Loucy (cell line): ENCODE measurements around the gene WNT2B.

Experiments used
- H2AFZ ChIP-seq: fragments of 200-600 bp; sonication (generic); 2 replicates; pipeline ENCODE4 v1.6.0; 2016; ENCODE audit warnings: antibody characterized with exemption, mild to moderate bottlenecking, low read length, moderate library complexity
- H3F3A ChIP-seq: fragments of 200-600 bp; 2 replicates; pipeline ENCODE4 v1.6.0; 2016; ENCODE audit warnings: antibody characterized with exemption, low read depth, mild to moderate bottlenecking
- H3K27me3 ChIP-seq: fragments of 200-600 bp; sonication (generic); 2 replicates; pipeline ENCODE4 v1.6.1; 2014; ENCODE audit warnings: low read length, mild to moderate bottlenecking; ENCODE audit not compliant: insufficient read depth, poor library complexity, severe bottlenecking
- H3K36me3 ChIP-seq: fragments of 200-600 bp; sonication (generic); 2 replicates; pipeline ENCODE4 v1.6.1; 2016; ENCODE audit warnings: low read length; ENCODE audit not compliant: insufficient read depth
- H3K4me1 ChIP-seq: fragments of 200-600 bp; sonication (generic); 2 replicates; pipeline ENCODE4 v1.5.1; 2014; ENCODE audit warnings: low read length, mild to moderate bottlenecking; ENCODE audit not compliant: insufficient read depth, poor library complexity, severe bottlenecking
- H3K4me2 ChIP-seq: fragments of 200-600 bp; sonication (generic); 2 replicates; pipeline ENCODE4 v1.6.0; 2014; ENCODE audit warnings: antibody characterized with exemption, low read length, low read depth, mild to moderate bottlenecking; ENCODE audit not compliant: poor library complexity, severe bottlenecking
- H3K4me3 ChIP-seq: fragments of 200-600 bp; sonication (generic); 2 replicates; pipeline ENCODE4 v1.5.1; 2014; ENCODE audit warnings: low read length, mild to moderate bottlenecking, mixed read lengths; ENCODE audit not compliant: poor library complexity, severe bottlenecking
- H3K79me2 ChIP-seq: fragments of 200-600 bp; sonication (generic); 2 replicates; pipeline ENCODE4 v1.6.1; 2014; ENCODE audit warnings: low read length; ENCODE audit not compliant: insufficient read depth
- H3K9ac ChIP-seq: fragments of 200-600 bp; sonication (generic); 2 replicates; pipeline ENCODE4 v1.6.0; 2014; ENCODE audit warnings: mild to moderate bottlenecking, low read depth, low read length, moderate library complexity; ENCODE audit not compliant: poor library complexity, severe bottlenecking
- H3K9me2 ChIP-seq: fragments of 200-600 bp; sonication (generic); replicated peaks from 2 replicates; pipeline ENCODE4 v1.6.1; 2016; ENCODE audit warnings: low read depth, low read length, mixed read lengths
- H3K9me3 ChIP-seq: fragments of 200-600 bp; sonication (generic); 2 replicates; pipeline ENCODE4 v1.6.1; 2014; ENCODE audit warnings: mild to moderate bottlenecking, antibody characterized with exemption, low read length, low read depth; ENCODE audit not compliant: insufficient read depth
- H4K20me1 ChIP-seq: fragments of 200-600 bp; sonication (generic); 2 replicates; pipeline ENCODE4 v1.6.0; 2014; ENCODE audit warnings: antibody characterized with exemption, low read length, mild to moderate bottlenecking; ENCODE audit not compliant: insufficient read depth, poor library complexity, severe bottlenecking
- EZH2phosphoT487 ChIP-seq: fragments of 200-600 bp; IDR thresholded peaks from 2 replicates; pipeline ENCODE4 v1.6.1; 2018; ENCODE audit warnings: antibody characterized with exemption, mild to moderate bottlenecking, moderate library complexity, borderline replicate concordance
- TF ChIP-seq, protein P1 (sequence below): fragments of 200-600 bp; sonication (generic); conservative IDR thresholded peaks from 2 replicates; pipeline ENCODE4 v1.5.1; 2014; ENCODE audit warnings: mild to moderate bottlenecking, antibody characterized with exemption, low read length

WNT2B gene

DNA sequence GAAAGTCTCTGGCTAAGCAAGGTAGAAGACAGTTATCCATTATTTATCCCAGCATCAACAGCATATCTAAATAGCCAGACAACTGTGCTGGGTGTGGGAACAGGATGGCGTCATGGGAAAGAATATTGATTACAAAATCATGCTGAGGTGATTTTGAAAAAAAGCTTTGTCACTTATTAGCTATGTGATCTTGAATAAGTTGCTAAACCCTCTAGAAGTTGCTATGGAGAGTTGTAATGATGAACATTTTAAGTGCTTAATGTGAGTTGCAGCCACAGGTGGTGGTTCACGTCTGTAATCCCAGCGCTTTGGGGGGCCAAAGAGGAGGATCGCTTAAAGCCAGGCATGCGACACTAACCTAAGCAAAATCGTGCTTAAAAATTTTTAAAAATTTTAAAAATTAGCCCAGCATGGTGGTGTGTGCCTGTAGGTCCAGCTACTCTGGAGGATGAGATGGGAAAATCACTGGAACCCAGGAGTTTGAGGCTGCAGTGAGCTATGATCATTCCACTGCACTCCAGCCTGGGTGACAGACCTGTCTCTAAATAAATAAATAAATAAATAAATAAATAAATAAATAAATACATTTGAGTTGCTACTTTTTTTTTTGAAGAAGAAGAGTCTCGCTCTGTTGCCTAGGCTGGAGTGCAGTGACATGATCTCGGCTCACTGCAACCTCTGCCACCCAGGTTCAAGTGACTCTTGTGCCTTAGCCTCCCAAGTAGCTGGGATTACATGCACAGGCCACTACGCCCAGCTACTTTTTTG, 33.6 kb downstream of the WNT2B start:
- no peaks in the 10 kb centered on the region for H3K4me1 ChIP-seq
- no peaks in the 10 kb centered on the region for H3K9me2 ChIP-seq
- no peaks in the 10 kb centered on the region for H3K9me3 ChIP-seq
- H3K9ac ChIP-seq, result no peak overlapping the region
- H3F3A ChIP-seq, result no peaks in the 10 kb centered on the region
- no peak overlapping the region for H3K4me2 ChIP-seq
- H3K36me3 ChIP-seq, result no peaks in the 10 kb centered on the region
- H3K79me2 ChIP-seq, result no peaks in the 10 kb centered on the region
- no peaks in the 10 kb centered on the region for H4K20me1 ChIP-seq
- TF ChIP-seq EZH2phosphoT487, result no peak
- TF ChIP-seq, protein P1, sequence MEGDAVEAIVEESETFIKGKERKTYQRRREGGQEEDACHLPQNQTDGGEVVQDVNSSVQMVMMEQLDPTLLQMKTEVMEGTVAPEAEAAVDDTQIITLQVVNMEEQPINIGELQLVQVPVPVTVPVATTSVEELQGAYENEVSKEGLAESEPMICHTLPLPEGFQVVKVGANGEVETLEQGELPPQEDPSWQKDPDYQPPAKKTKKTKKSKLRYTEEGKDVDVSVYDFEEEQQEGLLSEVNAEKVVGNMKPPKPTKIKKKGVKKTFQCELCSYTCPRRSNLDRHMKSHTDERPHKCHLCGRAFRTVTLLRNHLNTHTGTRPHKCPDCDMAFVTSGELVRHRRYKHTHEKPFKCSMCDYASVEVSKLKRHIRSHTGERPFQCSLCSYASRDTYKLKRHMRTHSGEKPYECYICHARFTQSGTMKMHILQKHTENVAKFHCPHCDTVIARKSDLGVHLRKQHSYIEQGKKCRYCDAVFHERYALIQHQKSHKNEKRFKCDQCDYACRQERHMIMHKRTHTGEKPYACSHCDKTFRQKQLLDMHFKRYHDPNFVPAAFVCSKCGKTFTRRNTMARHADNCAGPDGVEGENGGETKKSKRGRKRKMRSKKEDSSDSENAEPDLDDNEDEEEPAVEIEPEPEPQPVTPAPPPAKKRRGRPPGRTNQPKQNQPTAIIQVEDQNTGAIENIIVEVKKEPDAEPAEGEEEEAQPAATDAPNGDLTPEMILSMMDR, result no peak
- H2AFZ ChIP-seq, result no peak overlapping the region
- H3K4me3 ChIP-seq, result no peak overlapping the region
- no peaks in the 10 kb centered on the region for H3K27me3 ChIP-seq

DNA sequence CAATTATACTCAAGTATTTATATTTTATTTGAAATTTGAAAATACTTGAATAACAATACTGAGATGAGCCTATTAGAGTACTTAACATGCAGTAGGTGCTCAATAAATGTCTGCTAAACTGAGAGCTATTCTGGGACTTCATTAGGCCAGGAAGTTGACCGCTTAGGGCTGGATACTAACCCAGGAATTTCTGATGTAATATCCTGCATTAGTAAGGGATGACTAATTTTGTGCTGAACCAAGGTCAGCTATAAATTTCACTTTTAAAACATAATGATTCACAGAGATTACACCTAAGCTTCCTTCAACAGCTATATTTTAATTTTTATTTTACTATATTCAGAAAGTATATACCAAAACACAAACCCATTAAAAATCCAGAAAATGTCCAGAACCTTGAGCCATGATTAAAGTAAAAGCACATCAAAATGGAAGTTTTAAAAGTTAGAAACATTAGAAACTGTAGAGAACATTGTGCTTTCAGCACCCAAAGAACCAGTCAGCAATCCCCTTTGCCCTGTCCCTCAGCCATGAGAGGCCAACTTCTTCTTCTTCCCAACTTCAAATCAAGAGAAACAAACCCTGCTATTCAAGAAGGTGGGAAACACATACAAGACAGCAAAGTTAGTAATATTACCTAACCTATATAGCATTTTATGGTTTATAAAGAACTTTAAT, 35.4 kb downstream of the WNT2B start:
- H3K4me3 ChIP-seq, result no peak overlapping the region
- no peaks in the 10 kb centered on the region for H3F3A ChIP-seq
- H3K9me3 ChIP-seq, result no peaks in the 10 kb centered on the region
- H3K4me1 ChIP-seq, result no peaks in the 10 kb centered on the region
- no peak overlapping the region for H3K4me2 ChIP-seq
- H3K79me2 ChIP-seq, result no peaks in the 10 kb centered on the region
- no peak overlapping the region for H2AFZ ChIP-seq
- no peaks in the 10 kb centered on the region for H3K27me3 ChIP-seq
- H4K20me1 ChIP-seq, result no peaks in the 10 kb centered on the region
- no peaks in the 10 kb centered on the region for H3K36me3 ChIP-seq
- H3K9me2 ChIP-seq, result no peaks in the 10 kb centered on the region
- H3K9ac ChIP-seq, result no peak overlapping the region
- TF ChIP-seq, protein P1, result no peak
- no peak for TF ChIP-seq EZH2phosphoT487

DNA sequence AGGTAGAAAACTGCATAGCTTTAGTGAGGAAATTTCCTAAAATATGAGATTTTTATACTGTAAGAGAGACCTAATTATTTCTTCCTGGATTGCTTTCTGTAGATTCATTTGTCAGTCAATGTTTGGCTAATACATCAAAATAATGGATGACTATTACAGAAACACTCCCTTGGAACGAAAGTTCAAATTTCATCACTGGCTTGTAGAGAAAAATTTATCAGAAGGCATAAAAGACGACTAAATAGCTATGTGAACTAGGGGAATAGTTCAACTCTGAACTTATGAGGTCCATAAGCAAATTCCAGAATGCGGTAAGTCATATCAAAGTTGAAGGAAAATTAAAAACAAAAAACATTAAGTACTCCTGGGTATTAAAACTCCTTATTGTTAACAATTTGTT, 36.0 kb downstream of the WNT2B start:
- no peaks in the 10 kb centered on the region for H3K4me1 ChIP-seq
- H4K20me1 ChIP-seq, result no peaks in the 10 kb centered on the region
- TF ChIP-seq EZH2phosphoT487, result no peak
- TF ChIP-seq, protein P1, result no peak
- H3K79me2 ChIP-seq, result no peaks in the 10 kb centered on the region
- no peak overlapping the region for H2AFZ ChIP-seq
- H3F3A ChIP-seq, result no peaks in the 10 kb centered on the region
- H3K9me2 ChIP-seq, result no peaks in the 10 kb centered on the region
- H3K36me3 ChIP-seq, result no peaks in the 10 kb centered on the region
- no peaks in the 10 kb centered on the region for H3K9me3 ChIP-seq
- no peak overlapping the region for H3K4me3 ChIP-seq
- H3K9ac ChIP-seq, result no peak overlapping the region
- H3K27me3 ChIP-seq, result no peaks in the 10 kb centered on the region
- no peak overlapping the region for H3K4me2 ChIP-seq
